ENCODE measurements around the gene ARHGAP26.

ARHGAP26 gene

DNA sequence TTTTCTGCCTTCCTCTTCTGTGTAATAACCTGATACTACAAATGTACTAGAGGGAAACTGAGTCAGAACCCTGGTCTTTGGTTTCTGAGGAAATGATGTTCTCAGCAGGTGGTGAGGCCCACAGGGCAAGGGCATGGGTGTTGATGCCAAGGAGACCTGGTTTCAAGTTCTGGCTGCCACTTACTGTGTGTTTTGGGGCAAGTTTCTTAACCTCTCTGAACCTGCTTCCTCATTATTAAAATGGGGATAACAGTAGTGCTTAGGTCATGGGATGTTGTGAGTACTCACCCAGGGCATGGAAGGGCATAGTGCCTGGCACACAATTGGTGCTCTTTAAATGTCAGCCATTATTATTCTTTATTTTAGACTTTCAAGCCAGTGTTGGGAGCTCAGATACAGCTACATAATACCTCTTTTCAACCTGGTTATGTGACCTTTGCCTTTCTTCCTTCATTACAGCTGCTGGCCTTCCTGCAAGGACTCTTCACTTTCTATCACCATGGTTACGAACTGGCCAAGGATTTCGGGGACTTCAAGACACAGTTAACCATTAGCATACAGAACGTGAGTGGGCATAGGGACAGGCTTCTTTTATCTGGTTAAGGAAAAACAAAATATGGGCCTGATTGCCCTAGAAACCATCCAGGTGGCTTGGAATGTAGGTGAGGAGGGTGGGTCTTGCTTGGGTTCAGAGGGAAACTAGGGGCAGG is 131.5 kb downstream of the ARHGAP26 start:
- CTCF ChIA-PET: interaction anchor here (0.9 to 2.0 kb wide), 4 partner anchors 13 to 35 kb away, joined by 3 to 6 read pairs (median 4); no protein-coding TSS in a partner anchor
- no peak overlapping the region for H3K27ac ChIP-seq
- TF ChIP-seq, protein P1, sequence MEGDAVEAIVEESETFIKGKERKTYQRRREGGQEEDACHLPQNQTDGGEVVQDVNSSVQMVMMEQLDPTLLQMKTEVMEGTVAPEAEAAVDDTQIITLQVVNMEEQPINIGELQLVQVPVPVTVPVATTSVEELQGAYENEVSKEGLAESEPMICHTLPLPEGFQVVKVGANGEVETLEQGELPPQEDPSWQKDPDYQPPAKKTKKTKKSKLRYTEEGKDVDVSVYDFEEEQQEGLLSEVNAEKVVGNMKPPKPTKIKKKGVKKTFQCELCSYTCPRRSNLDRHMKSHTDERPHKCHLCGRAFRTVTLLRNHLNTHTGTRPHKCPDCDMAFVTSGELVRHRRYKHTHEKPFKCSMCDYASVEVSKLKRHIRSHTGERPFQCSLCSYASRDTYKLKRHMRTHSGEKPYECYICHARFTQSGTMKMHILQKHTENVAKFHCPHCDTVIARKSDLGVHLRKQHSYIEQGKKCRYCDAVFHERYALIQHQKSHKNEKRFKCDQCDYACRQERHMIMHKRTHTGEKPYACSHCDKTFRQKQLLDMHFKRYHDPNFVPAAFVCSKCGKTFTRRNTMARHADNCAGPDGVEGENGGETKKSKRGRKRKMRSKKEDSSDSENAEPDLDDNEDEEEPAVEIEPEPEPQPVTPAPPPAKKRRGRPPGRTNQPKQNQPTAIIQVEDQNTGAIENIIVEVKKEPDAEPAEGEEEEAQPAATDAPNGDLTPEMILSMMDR (conservative IDR thresholded peaks at IDR 0.05; ENCODE audit: low read depth): no peak

DNA sequence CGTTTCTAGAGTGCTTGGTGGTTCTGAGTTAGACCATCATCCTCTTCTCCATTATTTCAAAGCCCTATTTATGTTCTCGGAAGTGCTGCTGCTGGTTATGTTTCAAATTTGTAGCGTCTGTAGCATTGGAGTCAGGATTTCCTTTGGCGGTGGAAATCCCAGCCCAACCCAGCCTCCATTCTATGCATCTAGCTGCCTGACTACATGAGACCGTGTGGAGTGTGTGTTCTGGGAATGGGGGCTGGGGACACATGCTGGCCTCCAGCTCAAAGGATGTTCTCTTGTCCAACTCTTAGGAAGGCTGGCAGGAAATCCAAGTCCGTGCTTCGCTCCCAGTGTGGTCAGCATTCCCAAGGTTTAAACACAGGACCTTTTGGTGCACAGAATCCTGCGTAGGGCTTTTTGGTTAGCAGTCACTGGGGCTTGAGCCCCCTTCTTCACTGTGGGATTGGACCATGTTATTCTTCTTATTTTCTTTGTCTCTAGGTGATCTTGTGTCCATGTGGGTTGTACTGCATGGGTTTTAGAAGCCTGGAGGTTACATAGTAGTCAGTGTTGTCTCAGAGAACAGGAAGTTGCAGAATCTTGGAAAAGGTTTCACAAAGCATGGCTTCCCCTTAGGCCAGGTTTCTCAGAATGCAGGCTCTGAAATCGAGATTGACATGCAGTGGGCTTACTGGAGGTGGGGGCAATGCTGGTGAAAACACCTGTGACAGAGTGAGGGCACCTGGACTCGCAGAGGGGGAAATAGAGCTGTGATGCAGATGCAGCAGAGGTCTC is 132.2 kb downstream of the ARHGAP26 start:
- TF ChIP-seq, protein P1 (conservative IDR thresholded peaks at IDR 0.05; ENCODE audit: low read depth): no peak
- no peak for DNase-seq (ENCODE audit: low spot score)
- ChIA-PET CTCF (interaction anchor here (0.6 to 2.0 kb wide), 5 partner anchors 8 to 189 kb away, joined by 3 to 6 read pairs (median 4); no protein-coding TSS in a partner anchor), POLR2A (ENCODE audit: low non-redundant PET) (no interaction called here)
- no peak overlapping the region for H3K27ac ChIP-seq

More for the DNA sequence above, 131.5 kb downstream of the ARHGAP26 start:
- POLR2A ChIA-PET (ENCODE audit: low non-redundant PET): no interaction called here
- no peak for DNase-seq (ENCODE audit: low spot score)

GRCh38 chr5:142904416-142904815 is 134.2 kb downstream of the ARHGAP26 start:
- ChIA-PET POLR2A (ENCODE audit: low non-redundant PET) (no interaction called here), CTCF (interaction anchor here (0.6 to 2.4 kb wide), 5 partner anchors 11 to 1028 kb away, joined by 3 to 8 read pairs (median 4); no protein-coding TSS in a partner anchor)
- peak overlapping the region; percentile 50; the same call in 1 of the 2 replicates for H3K27ac ChIP-seq
- TF ChIP-seq, protein P1 (conservative IDR thresholded peaks at IDR 0.05; ENCODE audit: low read depth): no peak
- DNase-seq (ENCODE audit: low spot score): peak; percentile 97

GRCh38 chr5:142905348-142905747 is 135.2 kb downstream of the ARHGAP26 start:
- CTCF ChIA-PET: interaction anchor here (1.0 to 2.4 kb wide), 3 partner anchors 9 to 17 kb away, joined by 3 to 8 read pairs (median 7); no protein-coding TSS in a partner anchor
- POLR2A ChIA-PET (ENCODE audit: low non-redundant PET): no interaction called here
- TF ChIP-seq, protein P1 (conservative IDR thresholded peaks at IDR 0.05; ENCODE audit: low read depth): no peak
- H3K27ac ChIP-seq: no peak overlapping the region
- DNase-seq (ENCODE audit: low spot score): no peak

- no peak overlapping the region for H3K27ac ChIP-seq
- no peak for DNase-seq (ENCODE audit: low spot score)
- POLR2A ChIA-PET (ENCODE audit: low non-redundant PET): no interaction called here
- TF ChIP-seq, protein P1 (conservative IDR thresholded peaks at IDR 0.05; ENCODE audit: low read depth): no peak
- CTCF ChIA-PET: interaction anchor here (0.6 to 1.0 kb wide), 3 partner anchors 9 to 189 kb away, joined by 3 read pairs; no protein-coding TSS in a partner anchor
These were observed 136.9 kb downstream of the ARHGAP26 start for GRCh38 chr5:142906863-142907671.

DNA sequence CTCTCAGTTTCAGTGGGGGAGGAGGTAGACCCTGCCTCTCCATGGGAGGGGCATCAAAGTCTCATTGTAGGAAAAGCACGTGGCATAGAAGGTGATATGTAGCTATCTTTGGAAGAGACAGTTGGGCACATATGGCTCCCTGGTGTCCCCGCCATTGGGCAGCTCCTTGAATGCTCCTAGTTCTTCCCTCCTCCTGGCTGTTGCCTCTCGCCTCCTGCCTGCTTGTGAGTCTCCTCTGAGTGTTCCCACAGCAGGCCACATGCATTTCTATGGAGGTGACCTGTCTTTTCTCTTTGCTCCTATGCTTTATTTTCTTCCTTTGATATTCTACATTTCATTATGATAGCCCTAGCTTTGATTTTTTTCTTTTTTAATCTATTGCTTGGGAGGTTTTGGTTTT is 138.5 kb downstream of the ARHGAP26 start:
- DNase-seq (ENCODE audit: low spot score): no peak
- TF ChIP-seq, protein P1 (conservative IDR thresholded peaks at IDR 0.05; ENCODE audit: low read depth): no peak
- H3K27ac ChIP-seq: no peak overlapping the region
- CTCF ChIA-PET: no interaction called here
- POLR2A ChIA-PET (ENCODE audit: low non-redundant PET): no interaction called here
